K562 (cell line): Measurements from ENCODE around the gene ERGIC1. TPM values are rescaled to one million over a fixed set of nuclear protein-coding genes. Genes with fewer than 3 reads are reported as not detected.
A peak's percentile ranks its signal among the peaks of the same experiment; 100 is the strongest.

Source experiments
- CXXC5 ChIP-seq: fragments of 250-450 bp; sonication (Bioruptor Pico); IDR thresholded peaks from 2 replicates; pipeline ENCODE4 v1.8.0; 2022; ENCODE audit warnings: inconsistent platforms, mild to moderate bottlenecking, moderate library complexity
- DDX20 ChIP-seq: fragments of 450-650 bp; IDR thresholded peaks from 2 replicates; pipeline ENCODE4 v1.6.1; 2016; ENCODE audit warnings: missing genetic modification characterization, low read depth, mild to moderate bottlenecking, missing compliant biosample characterization, moderate library complexity
- EP300 ChIP-seq: IDR thresholded peaks from 2 replicates; pipeline ENCODE4 v1.6.1; 2012; ENCODE audit warnings: low read length, improper control_type of control experiment
- ETS2 ChIP-seq: IDR thresholded peaks from 2 replicates; pipeline ENCODE4 v1.6.1; 2016; ENCODE audit warnings: borderline replicate concordance, missing genetic modification characterization, mild to moderate bottlenecking, moderate library complexity, missing compliant biosample characterization; ENCODE audit not compliant: poor library complexity, severe bottlenecking
- FOXM1 ChIP-seq, 2 experiments: fragments of 450-650 bp in 1 of 2; sonication (generic) in 1 of 2; formaldehyde crosslinking in 1 of 2; IDR thresholded peaks; 2 replicates each; pipeline versions ENCODE4 v1.6.1 to v1.9.0; 2017 to 2022; ENCODE audit warnings: low read depth in 2 of 2, mild to moderate bottlenecking in 2 of 2, missing genetic modification reagents in 1 of 2, moderate library complexity in 1 of 2
- GABPA ChIP-seq: fragments of 200-800 bp; sonication (Bioruptor generic); conservative IDR thresholded peaks from 2 replicates; pipeline ENCODE4 v1.6.1; 2016; ENCODE audit warnings: low read depth, missing genetic modification characterization, missing compliant biosample characterization
- JUND ChIP-seq, 2 experiments: IDR thresholded peaks; 2 replicates in 1 of 2; 3 replicates in 1 of 2; pipeline ENCODE4 v1.6.1; 2011; ENCODE audit warnings: borderline replicate concordance in 2 of 2, low read depth in 2 of 2, low read length in 2 of 2, improper control_type of control experiment in 1 of 2, missing biosample characterization in 1 of 2, missing genetic modification characterization in 1 of 2, missing genetic modification reagents in 1 of 2
- SIN3B ChIP-seq: fragments of 450-650 bp; IDR thresholded peaks from 2 replicates; pipeline ENCODE4 v1.6.1; 2017; ENCODE audit warnings: low read depth, mild to moderate bottlenecking, moderate library complexity
- SIRT6 ChIP-seq: IDR thresholded peaks from one replicate; pipeline ENCODE4 v1.6.1; 2012; ENCODE audit warnings: low read depth, mild to moderate bottlenecking, control low read depth, inconsistent platforms, low read length, moderate library complexity
- SMARCB1 ChIP-seq: IDR thresholded peaks from 2 replicates; pipeline ENCODE4 v1.6.1; 2011; ENCODE audit warnings: improper control_type of control experiment, low read depth; ENCODE audit not compliant: insufficient read length
- STAG1 ChIP-seq: sonication (generic); formaldehyde crosslinking; IDR thresholded peaks from 2 replicates; pipeline ENCODE4 v1.5.0; 2020; ENCODE audit warnings: missing genetic modification reagents, borderline replicate concordance
- STAT6 ChIP-seq: sonication (generic); formaldehyde crosslinking; IDR thresholded peaks from 2 replicates; pipeline ENCODE4 v1.8.1; 2023; ENCODE audit warnings: mild to moderate bottlenecking, missing genetic modification reagents
- TEAD1 ChIP-seq, 2 experiments: fragments of 450-650 bp in 1 of 2; sonication (generic) in 1 of 2; formaldehyde crosslinking; IDR thresholded peaks; 2 replicates each; pipeline versions ENCODE4 v1.4.0 to v1.8.0; 2020 to 2022; ENCODE audit warnings: mild to moderate bottlenecking in 2 of 2, missing genetic modification reagents in 1 of 2
- WHSC1 ChIP-seq: IDR thresholded peaks from one replicate; pipeline ENCODE4 v1.6.1; 2012; ENCODE audit warnings: low read length, control low read depth, inconsistent platforms
- ZBTB9 ChIP-seq: fragments of 450-650 bp; formaldehyde crosslinking; IDR thresholded peaks from 2 replicates; pipeline ENCODE4 v1.4.0; 2020; ENCODE audit warnings: mild to moderate bottlenecking, moderate library complexity
- ZNF263 ChIP-seq: sonication (generic); formaldehyde crosslinking; IDR thresholded peaks from 2 replicates; pipeline ENCODE4 v1.8.0; 2022; ENCODE audit warnings: mild to moderate bottlenecking, missing genetic modification reagents, borderline replicate concordance
- ZNF384 ChIP-seq: IDR thresholded peaks from 2 replicates; pipeline ENCODE4 v1.6.1; 2012; ENCODE audit warnings: low read depth, low read length, improper control_type of control experiment
- ZNF584 ChIP-seq: fragments of 200-800 bp; sonication (Bioruptor generic); IDR thresholded peaks from 2 replicates; pipeline ENCODE4 v1.6.1; 2016; ENCODE audit warnings: low read depth, mild to moderate bottlenecking, missing genetic modification characterization, missing compliant biosample characterization
- polyA plus RNA-seq, 8 experiments: library from polyadenylated mRNA; depleted of rRNA in 4 of 8; stranded (reverse) in 5 of 8; unstranded in 3 of 8; fragments of >200 nt; fragmentation: Nextera tagmentation in 2 of 8; fragmentation: Illumina TruSeq in 1 of 8; extraction: Ambion mirVana in 2 of 8; extraction: Trizol in 1 of 8; gene quantifications; 2 replicates each; pipeline versions ENCODE4 v1.2.1 to v1.2.3, GENCODE V29; 2011 to 2014; ENCODE audit warnings: inconsistent platforms in 1 of 8, missing spikeins in 1 of 8
- total RNA-seq, 7 experiments: library from RNA; depleted of rRNA in 6 of 7; stranded (reverse); fragments of >200 nt in 6 of 7; fragmentation: Illumina TruSeq in 2 of 7; extraction: Trizol in 2 of 7; gene quantifications; 2 replicates each; pipeline versions ENCODE4 v1.2.1 to v1.2.3, GENCODE V29; 2011 to 2021; ENCODE audit warnings: low replicate concordance in 1 of 7
- TF ChIP-seq, protein P1 (sequence below): fragments of 450-650 bp; IDR thresholded peaks from 2 replicates; pipeline ENCODE4 v1.7.0; 2016; ENCODE audit warnings: borderline replicate concordance
- TF ChIP-seq, protein P2 (sequence below), 2 experiments: fragments of 450-650 bp in 1 of 2; sonication (generic) in 1 of 2; formaldehyde crosslinking; conservative IDR thresholded peaks; 2 replicates each; pipeline versions ENCODE4 v1.4.0 to v1.8.1; 2020 to 2022; ENCODE audit warnings: mild to moderate bottlenecking in 1 of 2, missing genetic modification reagents in 1 of 2

ERGIC1 gene
- total and polyA plus RNA-seq, 9 of the 15 experiments (the other 6 are each of a cell fraction or from before 2014, with no cell fraction given): 5.5 to 68.4 (median 36.4) TPM

DNA sequence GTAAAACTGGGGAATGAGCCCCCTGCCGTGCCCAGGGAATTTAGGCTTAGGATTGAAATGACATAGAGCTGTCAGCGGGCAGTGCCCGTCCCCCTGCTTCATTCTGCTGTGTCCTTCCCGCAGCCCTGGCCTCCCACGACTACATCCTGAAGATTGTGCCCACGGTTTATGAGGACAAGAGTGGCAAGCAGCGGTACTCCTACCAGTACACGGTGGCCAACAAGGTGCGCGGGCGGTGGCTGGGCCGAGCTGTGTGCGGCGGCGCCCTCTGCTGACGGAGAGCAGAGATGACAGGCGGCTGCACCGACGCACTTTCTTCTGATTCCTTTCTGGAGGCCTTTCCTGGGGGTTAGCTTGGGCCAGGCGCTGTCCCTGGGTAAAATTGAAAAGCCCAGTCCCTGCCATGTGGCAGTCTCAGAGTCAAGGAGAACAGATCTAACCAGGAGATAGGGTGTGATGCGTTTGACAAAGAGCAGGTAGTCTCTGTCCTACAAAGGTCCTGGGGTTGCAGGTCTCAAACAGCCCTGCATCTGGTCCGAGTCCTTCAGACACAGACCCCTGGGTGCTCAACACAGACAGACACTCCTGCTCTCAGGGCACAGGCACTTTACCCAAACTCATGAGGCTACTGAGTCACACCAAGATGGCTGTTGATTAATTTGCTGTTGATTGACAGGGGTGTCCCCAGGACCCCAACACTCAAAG lies 98.4 kb downstream of the ERGIC1 start (continued):
- 0 out of 2 replicates have a peak, but pooled peaks have one; percentile 4 for TF ChIP-seq EP300
- peak; percentile 18; the same call in 1 of the 2 replicates for TF ChIP-seq JUND (IDR thresholded peaks at IDR 0.05; ENCODE audit: borderline replicate concordance, low read depth, low read length)
- TF ChIP-seq JUND (tag; IDR thresholded peaks at IDR 0.05; ENCODE audit: borderline replicate concordance, low read depth, low read length): no peak
- no peak for TF ChIP-seq SIRT6
- TF ChIP-seq DDX20 (tag): no peak
- TF ChIP-seq CXXC5: peak; percentile 21; the same call in 1 of the 2 replicates
- no peak for TF ChIP-seq WHSC1
- no peak for TF ChIP-seq GABPA (tag)
- no peak for TF ChIP-seq ZNF384
- no peak for TF ChIP-seq STAT6 (CRISPR knock-in tag)
- no peak for TF ChIP-seq FOXM1 (IDR thresholded peaks at IDR 0.05; ENCODE audit: low read depth)
- no peak for TF ChIP-seq FOXM1 (CRISPR knock-in tag; IDR thresholded peaks at IDR 0.05; ENCODE audit: low read depth)
- TF ChIP-seq, protein P1, sequence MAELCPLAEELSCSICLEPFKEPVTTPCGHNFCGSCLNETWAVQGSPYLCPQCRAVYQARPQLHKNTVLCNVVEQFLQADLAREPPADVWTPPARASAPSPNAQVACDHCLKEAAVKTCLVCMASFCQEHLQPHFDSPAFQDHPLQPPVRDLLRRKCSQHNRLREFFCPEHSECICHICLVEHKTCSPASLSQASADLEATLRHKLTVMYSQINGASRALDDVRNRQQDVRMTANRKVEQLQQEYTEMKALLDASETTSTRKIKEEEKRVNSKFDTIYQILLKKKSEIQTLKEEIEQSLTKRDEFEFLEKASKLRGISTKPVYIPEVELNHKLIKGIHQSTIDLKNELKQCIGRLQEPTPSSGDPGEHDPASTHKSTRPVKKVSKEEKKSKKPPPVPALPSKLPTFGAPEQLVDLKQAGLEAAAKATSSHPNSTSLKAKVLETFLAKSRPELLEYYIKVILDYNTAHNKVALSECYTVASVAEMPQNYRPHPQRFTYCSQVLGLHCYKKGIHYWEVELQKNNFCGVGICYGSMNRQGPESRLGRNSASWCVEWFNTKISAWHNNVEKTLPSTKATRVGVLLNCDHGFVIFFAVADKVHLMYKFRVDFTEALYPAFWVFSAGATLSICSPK: no peak
- peak; percentile 97; the same call in 1 of the 2 replicates for TF ChIP-seq STAG1 (CRISPR knock-in tag)
- TF ChIP-seq ZNF263 (CRISPR knock-in tag): no peak
- no peak for TF ChIP-seq ZNF584 (CRISPR knock-in tag)
- TF ChIP-seq, protein P2, sequence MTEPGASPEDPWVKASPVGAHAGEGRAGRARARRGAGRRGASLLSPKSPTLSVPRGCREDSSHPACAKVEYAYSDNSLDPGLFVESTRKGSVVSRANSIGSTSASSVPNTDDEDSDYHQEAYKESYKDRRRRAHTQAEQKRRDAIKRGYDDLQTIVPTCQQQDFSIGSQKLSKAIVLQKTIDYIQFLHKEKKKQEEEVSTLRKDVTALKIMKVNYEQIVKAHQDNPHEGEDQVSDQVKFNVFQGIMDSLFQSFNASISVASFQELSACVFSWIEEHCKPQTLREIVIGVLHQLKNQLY (CRISPR knock-in tag; conservative IDR thresholded peaks at IDR 0.05): no peak
- TF ChIP-seq SIN3B: no peak
- TF ChIP-seq ETS2: no peak
- no peak for TF ChIP-seq ZBTB9 (CRISPR knock-in tag)
- TF ChIP-seq TEAD1 (CRISPR knock-in tag; IDR thresholded peaks at IDR 0.05): no peak
- no peak for TF ChIP-seq SMARCB1
